Liver (tissue), 3 donors: ENCODE measurements around the gene KCNT1.

Experiments
- CTCF ChIP-seq: fragments of 150-350 bp; IDR thresholded peaks from 2 replicates; pipeline ENCODE4 v1.5.1; 2017; ENCODE audit warnings: improper control_type of control experiment, low read depth, low read length; ENCODE audit not compliant: missing input control
- EGR1 ChIP-seq, 2 donors: IDR thresholded peaks; 2 replicates each; pipeline ENCODE4 v1.6.1; 2016 to 2018; ENCODE audit warnings: antibody characterized with exemption in 2 of 2, low read depth in 2 of 2
- FOXA1 ChIP-seq: IDR thresholded peaks from 2 replicates; pipeline ENCODE4 v1.6.1; 2016; ENCODE audit warnings: antibody characterized with exemption
- GABPA ChIP-seq, 2 donors: IDR thresholded peaks in 1 of 2; conservative IDR thresholded peaks in 1 of 2; 2 replicates each; pipeline ENCODE4 v1.6.1; 2016; ENCODE audit warnings: antibody characterized with exemption in 2 of 2, mild to moderate bottlenecking in 1 of 2, moderate library complexity in 1 of 2
- JUND ChIP-seq, 2 donors: IDR thresholded peaks; 2 replicates each; pipeline ENCODE4 v1.6.1; 2016; ENCODE audit warnings: antibody characterized with exemption in 2 of 2
- NR2F2 ChIP-seq: IDR thresholded peaks from 2 replicates; pipeline ENCODE4 v1.6.1; 2016; ENCODE audit warnings: antibody characterized with exemption
- RAD21 ChIP-seq, 2 donors: IDR thresholded peaks; 2 replicates each; pipeline ENCODE4 v1.6.1; 2016; ENCODE audit warnings: antibody characterized with exemption in 2 of 2, mild to moderate bottlenecking in 2 of 2
- REST ChIP-seq: IDR thresholded peaks from 2 replicates; pipeline ENCODE4 v1.6.1; 2016; ENCODE audit warnings: antibody characterized with exemption, mild to moderate bottlenecking
- RXRA ChIP-seq, 2 donors: IDR thresholded peaks; 2 replicates each; pipeline ENCODE4 v1.6.1; 2017 to 2018; ENCODE audit warnings: antibody characterized with exemption in 2 of 2, mild to moderate bottlenecking in 1 of 2
- TAF1 ChIP-seq: conservative IDR thresholded peaks from 2 replicates; pipeline ENCODE4 v1.6.1; 2016; ENCODE audit warnings: antibody characterized with exemption, mild to moderate bottlenecking
- YY1 ChIP-seq: IDR thresholded peaks from 2 replicates; pipeline ENCODE4 v1.6.1; 2016; ENCODE audit warnings: antibody characterized with exemption, mild to moderate bottlenecking
- ZBTB33 ChIP-seq: IDR thresholded peaks from 2 replicates; pipeline ENCODE4 v1.6.1; 2016; ENCODE audit warnings: antibody characterized with exemption
- TF ChIP-seq, protein P1 (sequence below): IDR thresholded peaks from 2 replicates; pipeline ENCODE4 v1.6.1; 2016; ENCODE audit warnings: antibody characterized with exemption
- TF ChIP-seq, protein P2 (sequence below): IDR thresholded peaks from 2 replicates; pipeline ENCODE4 v1.6.1; 2016; ENCODE audit warnings: antibody characterized with exemption
- donor health status: healthy.
- donor health status: healthy.

DNA sequence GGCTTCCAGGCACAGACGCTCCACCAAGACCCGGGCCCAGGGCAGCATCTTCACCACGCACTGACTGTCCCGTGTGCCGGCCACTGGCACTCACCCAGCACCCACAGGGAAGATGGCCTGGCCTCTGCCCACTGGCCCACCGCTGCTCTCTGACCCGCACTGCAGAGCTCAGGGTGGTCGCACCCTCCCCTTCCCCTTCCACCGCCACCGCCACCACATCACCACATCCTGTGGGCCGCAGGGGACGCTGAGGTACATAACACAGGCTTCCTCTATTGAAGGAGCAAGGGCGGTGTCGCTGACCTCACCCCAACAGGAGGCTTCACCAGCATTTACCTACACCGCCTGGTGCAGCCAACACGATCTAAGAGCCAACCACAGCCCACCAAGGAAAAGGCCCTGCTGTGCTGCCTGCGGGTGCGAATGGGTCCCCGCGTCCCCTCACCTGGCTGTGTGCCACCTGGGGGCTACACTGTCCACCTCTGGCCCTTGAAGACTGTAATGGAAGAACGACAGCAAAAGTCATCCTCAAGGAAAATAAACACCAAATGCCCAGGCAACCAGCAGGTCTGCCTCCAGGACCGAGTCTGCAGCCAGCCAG is 103.5 kb downstream of the KCNT1 start:
- TF ChIP-seq, protein P1, sequence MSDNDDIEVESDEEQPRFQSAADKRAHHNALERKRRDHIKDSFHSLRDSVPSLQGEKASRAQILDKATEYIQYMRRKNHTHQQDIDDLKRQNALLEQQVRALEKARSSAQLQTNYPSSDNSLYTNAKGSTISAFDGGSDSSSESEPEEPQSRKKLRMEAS = no peak
- TF ChIP-seq CTCF = no peak
- TF ChIP-seq YY1 = no peak
- TF ChIP-seq REST = no peak
- TF ChIP-seq RAD21 (IDR thresholded peaks at IDR 0.05) = no peak
- TF ChIP-seq GABPA (IDR thresholded peaks at IDR 0.05 in 1 of 2, conservative IDR thresholded peaks at IDR 0.05 in 1 of 2) = no peak
- no peak for TF ChIP-seq EGR1 (IDR thresholded peaks at IDR 0.05; ENCODE audit: low read depth in 2 of 2)
- no peak for TF ChIP-seq NR2F2
- TF ChIP-seq JUND (IDR thresholded peaks at IDR 0.05) = no peak
- no peak for TF ChIP-seq ZBTB33
- TF ChIP-seq, protein P2, sequence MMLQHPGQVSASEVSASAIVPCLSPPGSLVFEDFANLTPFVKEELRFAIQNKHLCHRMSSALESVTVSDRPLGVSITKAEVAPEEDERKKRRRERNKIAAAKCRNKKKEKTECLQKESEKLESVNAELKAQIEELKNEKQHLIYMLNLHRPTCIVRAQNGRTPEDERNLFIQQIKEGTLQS = no peak
- TF ChIP-seq FOXA1 = no peak
- TF ChIP-seq RXRA (IDR thresholded peaks at IDR 0.05) = no peak
- no peak for TF ChIP-seq TAF1
